HG02759 (cell line): ENCODE data around the gene HDAC4.

ENCODE experiments used
- ATAC-seq: cut with Tn5 transposase; IDR thresholded peaks from one replicate; pipeline ENCODE4 v1.9.1; 2021; ENCODE audit warnings: mild to moderate bottlenecking, moderate library complexity; ENCODE audit not compliant: unreplicated experiment

HDAC4 gene

DNA sequence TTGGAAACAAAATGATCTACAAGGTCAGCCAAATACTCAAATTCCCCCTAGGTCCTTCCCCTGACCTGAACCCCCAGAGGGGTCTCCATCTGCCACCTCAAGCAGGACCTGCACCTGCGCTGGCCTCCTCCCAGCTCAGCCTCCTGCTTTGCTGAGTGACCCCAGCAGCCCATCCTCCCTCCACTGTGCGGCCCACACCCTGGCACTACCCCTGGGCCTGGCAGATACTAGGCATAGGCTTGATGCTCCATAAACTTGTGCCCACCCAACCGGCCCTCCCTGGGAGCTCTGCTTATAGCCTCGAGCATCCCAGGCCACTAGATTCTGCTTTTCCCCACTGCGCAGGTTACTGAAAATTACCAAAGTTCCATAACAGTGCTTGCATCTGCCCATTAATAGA lies 156.2 kb downstream of the HDAC4 start:
- ATAC-seq, result no peak

GRCh38 chr2:239241431-239241960 lies 159.3 kb downstream of the HDAC4 start:
- no peak for ATAC-seq

GRCh38 chr2:239240414-239240881 lies 160.4 kb downstream of the HDAC4 start:
- ATAC-seq, result no peak

DNA sequence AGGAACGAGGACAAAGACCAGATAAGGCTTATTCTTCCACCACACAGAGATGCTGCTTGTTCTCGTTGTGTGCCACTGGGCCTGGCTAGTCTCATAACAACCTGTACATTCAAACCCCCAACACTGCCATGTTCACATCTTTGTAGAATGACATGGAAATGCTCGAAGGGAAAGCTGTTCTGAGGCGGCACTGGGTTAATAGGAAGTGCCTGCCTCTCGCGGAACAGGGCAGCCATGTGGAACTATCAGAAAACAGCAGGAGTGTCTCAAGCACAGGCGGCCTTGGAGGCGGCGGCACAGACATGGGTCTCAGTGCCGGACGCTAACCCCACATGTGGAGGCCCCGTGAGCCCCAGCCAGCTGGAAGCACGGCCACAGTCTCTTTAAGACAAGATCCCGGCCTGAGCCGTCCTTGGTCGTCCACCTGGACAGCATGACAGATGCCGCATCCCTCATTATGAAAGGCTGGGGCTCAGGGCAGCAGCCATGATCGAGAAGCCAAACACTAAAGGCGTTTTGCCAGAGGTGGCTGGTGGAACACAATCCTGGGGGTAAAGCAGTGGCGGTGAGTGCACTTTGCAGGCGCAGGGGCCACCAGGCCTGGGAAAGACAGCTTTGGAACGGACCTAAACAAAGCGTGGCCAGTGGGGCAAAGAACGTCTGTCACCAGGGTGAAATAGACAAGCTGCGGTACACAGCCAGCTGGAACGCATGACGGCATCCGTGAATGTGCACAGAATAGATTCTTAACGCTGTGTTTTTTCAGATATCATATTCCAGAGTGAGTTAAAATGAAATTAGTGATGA lies 161.0 kb downstream of the HDAC4 start:
- ATAC-seq, result no peak

DNA sequence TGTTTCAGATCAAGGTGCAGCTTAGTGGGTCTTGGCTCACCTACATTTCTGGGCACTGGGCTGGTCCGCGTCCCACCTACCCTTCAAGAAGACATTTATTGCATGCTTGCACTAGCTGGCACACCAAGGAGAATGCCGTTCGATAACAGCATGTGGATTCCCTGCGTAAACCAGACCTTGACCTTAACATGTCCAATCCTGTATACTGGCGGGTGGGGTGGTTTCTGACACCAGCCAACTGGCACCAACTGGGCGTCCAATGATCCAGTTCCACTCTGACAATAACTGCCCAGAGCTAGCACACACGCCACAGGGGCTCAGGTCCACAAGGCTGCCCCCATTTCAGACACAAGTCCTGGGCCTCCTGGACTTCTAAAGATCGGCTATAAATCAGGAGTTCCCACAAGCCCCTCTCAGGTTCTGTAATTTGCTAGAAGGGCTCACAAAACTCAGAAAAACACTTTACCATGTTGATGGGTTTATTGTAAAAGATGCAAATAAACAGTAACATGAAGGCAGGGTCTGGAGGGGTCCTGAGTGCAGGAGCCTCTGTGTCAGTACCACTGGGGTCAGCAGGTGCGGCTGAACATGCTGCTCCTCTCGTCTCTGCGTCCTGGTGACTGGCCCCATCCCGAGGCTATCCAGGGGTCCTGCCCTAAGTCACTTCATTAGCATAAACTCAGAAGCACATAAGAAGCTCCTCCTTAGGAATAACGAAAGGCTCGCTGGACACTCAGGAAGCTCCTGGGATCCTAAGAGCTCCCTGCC lies 161.8 kb downstream of the HDAC4 start:
- ATAC-seq, result no peak

- ATAC-seq, result no peak
These were observed 162.4 kb downstream of the HDAC4 start for GRCh38 chr2:239238381-239238780.

DNA sequence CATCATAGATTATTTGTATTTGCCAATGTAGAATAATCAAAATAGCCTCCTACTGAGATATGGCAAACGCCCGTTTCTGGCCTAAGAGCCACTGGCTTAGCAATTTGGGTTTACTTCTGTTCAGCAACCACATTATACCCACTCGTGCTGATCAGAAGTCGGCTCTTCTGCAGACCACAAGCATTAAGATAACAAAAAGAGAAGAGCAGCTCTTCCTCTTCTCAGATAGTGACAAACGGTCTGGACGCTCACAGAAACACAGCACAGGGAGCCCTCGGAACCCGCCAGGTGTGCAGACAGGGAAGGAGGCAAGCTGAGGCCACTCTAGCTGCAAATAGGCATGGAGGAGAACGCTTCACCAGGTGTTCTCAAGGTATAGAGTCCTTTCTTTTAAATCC lies 164.0 kb downstream of the HDAC4 start:
- no peak for ATAC-seq

GRCh38 chr2:239236043-239236807 lies 164.6 kb downstream of the HDAC4 start:
- no peak for ATAC-seq

GRCh38 chr2:239235311-239235710 lies 165.5 kb downstream of the HDAC4 start:
- no peak for ATAC-seq

DNA sequence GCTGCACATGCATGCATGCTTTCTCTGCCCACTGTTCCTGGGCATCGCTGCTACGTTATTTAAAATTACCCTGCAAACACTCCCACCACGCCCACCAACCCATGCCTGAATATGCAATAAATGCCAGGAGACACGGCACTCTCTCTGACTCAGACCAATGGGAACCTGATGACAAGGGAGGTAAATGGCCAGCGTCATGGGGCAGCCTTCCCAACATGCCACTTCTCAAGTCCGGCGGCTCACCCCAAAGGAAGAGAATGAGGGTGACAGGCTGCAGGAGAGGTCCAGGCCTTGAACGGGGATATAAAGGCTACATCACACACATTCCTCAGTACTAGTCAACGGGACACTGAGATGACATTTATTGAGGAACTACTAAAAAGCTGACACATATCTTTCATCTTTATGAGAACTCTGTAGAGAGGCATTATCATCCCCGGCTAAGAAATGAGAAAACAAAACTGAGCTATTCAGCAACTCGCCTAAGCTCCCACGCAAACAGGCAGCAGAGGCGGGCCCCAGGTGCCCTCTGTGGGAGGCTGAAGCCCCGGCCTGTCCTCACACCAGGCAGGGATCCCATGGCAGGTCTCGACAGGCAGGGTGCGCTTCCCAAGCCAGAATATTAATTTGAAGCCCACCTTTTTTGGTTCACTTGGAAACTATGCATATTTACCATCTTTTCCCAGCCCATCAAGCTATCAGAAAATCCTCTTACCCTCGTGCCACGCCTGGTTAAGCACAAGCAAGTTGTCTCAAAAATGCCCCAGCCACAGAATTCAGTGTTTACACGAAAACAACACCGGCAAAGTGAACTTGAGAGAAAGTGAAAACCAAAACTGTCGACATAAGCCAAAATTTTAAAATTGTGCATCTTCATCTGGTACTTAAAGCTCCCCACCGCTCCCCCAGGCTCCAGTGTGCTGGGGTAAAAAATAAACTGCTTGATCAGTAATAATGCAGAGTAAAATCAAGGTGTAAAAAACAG lies 166.3 kb downstream of the HDAC4 start:
- no peak for ATAC-seq

DNA sequence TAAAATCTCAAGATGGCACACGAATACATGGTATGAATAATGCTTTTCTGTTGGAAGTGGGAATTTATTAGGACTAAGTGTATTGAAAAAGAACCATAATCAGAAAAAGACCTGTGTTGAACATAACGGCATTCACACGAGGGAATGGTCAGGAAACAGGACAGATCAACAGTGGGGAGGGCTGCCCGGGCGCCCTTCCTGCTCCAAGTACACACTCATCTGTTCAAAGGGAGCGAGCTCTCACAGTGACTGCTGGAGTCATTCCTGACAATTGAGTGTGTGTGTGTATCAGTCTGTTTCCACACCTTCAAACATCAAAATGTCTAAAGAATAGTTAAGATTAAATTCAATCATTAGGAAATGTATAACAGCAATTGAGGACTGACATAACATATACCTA lies 167.2 kb downstream of the HDAC4 start:
- ATAC-seq, result no peak

DNA sequence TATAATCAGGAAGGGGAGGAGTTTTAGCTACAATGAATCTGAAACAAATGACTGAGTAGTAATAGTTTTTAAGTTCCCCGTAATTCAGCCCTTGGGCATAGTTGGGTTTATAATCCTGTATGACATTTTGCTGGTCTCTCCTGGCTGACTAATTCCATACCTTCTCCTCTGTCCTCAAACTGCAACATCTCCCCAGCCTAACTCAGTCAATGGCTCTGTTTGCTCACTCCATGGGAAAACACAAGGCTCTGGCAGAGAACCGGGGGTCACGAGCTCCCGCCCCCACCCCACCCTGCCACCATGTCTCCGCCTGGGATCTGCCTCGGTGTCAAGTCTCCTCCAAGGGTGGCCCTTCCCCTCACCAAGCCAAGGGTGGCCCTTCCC lies 168.6 kb downstream of the HDAC4 start:
- no peak for ATAC-seq

- no peak for ATAC-seq
These were observed 169.3 kb downstream of the HDAC4 start for GRCh38 chr2:239231231-239232194.

DNA sequence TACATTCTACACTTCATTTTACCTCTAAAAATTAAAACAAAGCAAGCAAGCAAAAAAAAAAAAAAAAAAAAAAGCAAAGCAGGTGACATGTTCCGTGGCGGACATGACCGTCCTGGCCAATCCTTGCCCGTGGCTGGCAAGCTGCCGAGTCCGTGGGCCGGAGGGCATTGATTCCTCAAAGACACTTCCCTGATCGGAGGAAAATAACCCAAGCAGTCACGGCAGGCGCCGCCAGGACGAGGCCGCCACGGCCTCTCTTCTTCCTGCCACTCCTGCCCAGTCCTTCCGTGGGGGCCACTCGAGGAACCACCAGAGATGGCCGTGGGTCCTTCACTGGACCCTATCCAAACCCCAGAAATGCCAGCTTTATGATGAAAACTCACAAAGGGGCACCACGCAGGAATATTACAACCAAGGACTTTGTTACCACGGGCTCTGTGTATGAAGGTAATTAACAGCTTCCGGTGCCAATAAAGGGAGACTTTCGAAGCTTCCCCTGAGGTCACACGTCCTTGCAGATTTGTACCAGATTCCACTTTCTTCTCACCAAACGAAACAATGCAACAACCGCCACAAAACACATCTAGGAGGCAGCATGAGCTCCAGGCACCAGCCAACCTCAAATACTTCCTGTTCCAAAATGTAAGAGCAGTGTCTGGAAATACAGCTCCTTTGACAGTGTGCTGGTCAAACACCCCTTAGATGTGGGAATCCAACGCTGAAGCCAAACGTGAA lies 170.3 kb downstream of the HDAC4 start:
- ATAC-seq, result no peak

- no peak for ATAC-seq
These were observed 171.1 kb downstream of the HDAC4 start for GRCh38 chr2:239229545-239230279.

DNA sequence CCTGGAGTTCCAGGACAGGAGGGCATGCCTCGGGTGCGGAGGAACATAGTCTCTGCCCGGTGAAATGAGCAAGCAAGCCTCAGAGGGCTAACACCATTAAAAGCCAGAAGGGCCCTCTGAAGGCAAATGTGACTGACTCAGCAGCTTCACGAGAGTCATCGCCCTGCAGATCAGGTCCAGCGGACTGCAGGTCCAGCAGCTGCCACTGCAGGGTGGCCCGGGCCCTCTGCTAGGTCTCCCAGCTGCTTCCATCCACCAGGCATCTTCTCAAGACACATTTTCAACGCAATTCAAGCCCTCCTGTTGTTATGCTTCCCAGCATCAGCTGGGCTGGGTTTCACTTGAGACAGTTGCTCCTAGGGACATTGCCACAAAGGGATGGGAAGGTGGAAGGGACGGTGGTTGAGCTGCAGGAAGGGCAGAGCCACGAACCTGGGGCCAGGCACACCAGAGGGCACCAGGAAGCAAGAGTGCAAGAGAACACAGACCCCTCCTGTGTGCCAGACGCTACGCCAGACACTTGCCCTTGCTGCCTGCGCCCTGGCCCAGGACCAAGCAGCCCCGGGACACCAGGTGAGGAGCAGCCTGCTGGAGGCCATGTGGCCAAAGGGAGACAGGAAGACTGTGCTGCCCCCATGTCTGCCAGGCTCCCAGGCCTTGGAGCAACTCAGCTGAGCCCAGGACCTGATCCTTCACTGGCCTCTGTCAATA lies 173.0 kb downstream of the HDAC4 start:
- no peak for ATAC-seq
